GM12873 (cell line): ENCODE measurements around the gene THSD4.

ENCODE experiments used
- TF ChIP-seq, protein P1 (sequence below): IDR thresholded peaks from 2 replicates; pipeline ENCODE4 v1.5.1; 2012; ENCODE audit warnings: low read depth, mild to moderate bottlenecking, moderate library complexity, low read length, control low read depth; ENCODE audit not compliant: insufficient read depth; ENCODE audit errors: missing control alignments

Gene THSD4

DNA sequence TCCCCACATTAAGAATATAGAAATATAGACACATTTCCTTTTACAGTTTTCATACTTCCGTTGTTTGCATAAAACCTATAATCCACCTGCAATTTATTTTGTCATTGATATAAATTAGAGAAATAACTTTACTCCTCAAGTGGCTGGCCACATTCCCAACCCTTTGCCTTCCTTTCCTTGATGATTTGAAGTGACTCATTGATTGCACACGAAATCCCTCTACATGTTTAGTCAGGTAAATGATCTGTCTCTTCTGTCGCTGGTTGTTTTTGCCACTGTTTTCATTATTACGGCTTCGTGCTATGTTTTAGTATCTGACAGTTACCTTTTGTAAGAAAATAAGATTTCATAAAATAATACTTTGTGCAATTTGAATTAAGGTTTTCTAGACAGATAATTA lies 422.9 kb downstream of the THSD4 start:
- TF ChIP-seq, protein P1, sequence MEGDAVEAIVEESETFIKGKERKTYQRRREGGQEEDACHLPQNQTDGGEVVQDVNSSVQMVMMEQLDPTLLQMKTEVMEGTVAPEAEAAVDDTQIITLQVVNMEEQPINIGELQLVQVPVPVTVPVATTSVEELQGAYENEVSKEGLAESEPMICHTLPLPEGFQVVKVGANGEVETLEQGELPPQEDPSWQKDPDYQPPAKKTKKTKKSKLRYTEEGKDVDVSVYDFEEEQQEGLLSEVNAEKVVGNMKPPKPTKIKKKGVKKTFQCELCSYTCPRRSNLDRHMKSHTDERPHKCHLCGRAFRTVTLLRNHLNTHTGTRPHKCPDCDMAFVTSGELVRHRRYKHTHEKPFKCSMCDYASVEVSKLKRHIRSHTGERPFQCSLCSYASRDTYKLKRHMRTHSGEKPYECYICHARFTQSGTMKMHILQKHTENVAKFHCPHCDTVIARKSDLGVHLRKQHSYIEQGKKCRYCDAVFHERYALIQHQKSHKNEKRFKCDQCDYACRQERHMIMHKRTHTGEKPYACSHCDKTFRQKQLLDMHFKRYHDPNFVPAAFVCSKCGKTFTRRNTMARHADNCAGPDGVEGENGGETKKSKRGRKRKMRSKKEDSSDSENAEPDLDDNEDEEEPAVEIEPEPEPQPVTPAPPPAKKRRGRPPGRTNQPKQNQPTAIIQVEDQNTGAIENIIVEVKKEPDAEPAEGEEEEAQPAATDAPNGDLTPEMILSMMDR, result no peak

DNA sequence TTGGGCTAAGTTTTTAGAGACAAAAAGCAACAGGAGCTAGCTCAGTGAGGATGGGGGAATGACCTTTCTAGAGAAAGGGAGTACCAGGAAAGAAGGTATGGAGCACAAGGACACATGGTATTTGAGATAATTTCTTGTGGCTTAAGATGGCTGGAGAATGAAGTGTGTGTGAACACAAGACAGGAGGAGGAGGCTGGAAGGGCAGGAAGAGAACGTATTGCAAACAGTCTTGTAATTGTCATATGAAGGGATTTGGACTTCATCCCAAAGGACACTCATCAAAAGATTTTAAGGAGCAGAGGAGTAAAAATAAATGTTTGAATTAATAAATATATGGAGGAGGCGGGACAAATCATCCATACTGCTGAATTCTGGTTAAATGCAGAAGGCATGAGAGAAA lies 426.5 kb downstream of the THSD4 start:
- TF ChIP-seq, protein P1, result no peak

DNA sequence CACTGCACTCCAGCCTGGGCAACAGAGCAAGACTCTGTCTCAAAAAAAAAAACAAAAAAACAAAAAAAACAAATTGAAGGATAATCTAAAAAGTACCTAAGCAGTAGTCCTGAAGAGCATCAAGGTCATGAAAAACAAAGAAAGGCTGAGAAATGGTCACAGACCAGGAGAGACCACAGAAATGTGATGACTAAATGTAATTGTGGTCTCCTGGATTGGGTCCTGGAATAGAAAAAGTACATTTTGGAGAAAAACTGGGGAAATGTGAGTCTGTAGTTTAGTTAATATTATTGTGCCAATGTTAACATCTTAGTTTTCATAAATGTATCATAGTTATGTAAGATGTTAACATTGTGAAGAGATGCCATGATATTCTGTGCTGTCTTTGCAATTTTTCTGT lies 427.6 kb downstream of the THSD4 start:
- TF ChIP-seq, protein P1, result no peak

DNA sequence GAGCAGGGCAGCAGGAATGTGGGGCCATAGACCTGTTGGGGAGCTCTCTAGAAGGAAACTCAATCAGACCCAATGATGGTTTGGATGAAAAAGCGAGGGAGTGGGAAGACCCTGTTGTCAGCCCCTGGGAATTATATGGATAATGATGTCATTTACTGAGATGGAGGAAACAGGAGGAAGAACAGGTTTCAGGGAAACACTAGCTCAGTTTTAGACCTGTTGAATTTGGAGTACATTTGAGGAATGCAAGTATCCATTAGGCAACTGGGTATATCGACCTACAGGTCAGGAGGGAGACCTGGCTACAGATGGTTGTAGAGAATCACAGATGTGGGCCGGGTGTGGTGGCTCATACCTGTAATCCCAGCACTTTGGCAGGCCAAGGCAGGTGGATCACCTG lies 428.1 kb downstream of the THSD4 start:
- TF ChIP-seq, protein P1, result no peak

DNA sequence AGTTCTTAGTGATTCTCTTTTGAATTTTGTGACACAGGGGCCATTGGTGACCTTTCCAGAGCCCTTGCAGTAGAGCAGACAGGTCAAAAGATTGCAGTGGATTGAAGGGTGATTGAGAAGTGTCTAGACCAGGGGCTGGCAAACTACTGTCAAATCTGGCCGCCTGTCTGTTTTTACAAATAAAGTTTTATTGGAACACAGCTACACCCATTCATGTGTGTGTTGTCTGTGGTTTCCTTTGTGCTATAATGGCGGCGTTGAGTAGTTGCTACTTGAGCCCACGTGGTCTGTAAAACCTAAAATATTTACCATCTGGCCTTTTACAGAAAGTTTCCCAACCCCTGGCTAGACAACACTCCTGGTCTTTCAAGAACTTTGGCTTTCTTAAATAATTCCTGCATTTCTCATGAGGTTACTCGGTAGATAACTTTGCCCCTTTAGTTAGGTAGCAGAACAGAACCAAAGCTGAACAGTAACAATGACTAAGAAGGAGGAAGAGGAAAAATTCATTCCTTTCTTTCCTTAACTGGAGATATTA lies 430.0 kb downstream of the THSD4 start:
- TF ChIP-seq, protein P1, result no peak

DNA sequence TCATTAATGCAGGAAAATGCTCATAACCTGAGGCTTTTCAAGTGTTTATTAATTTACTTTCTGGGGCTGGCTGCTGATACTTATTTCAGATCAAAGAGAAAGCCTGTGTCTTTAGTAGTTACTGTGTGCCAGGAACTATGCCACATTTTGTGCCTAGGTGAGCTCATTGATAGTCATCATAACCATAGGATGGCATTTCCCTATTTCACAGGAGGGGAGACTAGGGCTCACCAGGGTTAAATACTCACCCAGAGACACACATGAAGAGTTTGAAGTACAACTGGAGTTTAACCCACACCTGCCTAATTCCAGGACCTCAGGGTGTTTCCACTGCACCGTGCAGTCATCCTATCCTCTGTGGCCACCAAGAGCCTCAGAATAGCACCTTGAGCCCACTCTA lies 430.7 kb downstream of the THSD4 start:
- TF ChIP-seq, protein P1, result no peak

DNA sequence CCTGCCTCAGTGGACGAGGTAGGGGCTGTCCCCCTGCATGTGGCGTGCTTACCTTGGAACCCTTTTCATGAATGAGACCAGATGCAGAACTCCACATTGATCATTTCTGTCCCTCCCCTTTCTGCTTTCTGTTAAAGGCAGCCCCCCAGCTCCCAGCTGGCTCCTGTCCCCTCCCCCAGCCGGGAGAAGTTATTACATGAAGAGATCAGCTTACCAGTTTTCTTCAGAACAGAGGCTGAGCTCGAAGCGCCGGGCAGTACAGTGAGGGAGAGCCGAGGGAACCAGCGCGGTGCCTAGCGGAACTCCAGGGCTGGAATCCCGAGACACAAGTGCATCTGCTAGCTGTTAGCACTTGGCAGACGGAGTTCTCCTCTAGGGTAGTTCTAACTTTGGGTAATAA lies 431.7 kb downstream of the THSD4 start:
- TF ChIP-seq, protein P1, result no peak

DNA sequence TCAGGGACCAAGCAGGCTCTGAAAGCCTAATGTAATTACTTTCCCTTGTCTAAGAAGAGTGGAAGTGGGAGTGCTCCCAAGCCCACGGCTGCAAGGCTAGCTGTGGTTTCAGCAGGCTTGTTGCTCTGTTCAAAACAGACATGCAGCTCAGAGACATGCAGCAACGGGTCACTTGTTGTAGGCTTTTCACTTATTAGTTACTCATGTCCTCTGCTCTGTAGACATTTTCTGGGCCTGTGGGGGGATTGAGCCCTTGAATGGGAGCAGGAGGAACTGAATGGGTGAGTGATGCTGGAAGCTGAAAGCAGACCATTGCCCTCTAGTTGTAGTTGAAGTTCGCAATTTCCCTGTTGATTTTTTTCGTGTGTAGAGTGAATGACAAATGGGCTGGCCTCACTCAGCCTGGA lies 433.1 kb downstream of the THSD4 start:
- TF ChIP-seq, protein P1, result no peak
